ENCODE results near the gene GAL3ST3.

- TF ChIP-seq GATA2 (IDR thresholded peaks at IDR 0.05; ENCODE audit: low read depth, low read length), result no peak
- no peak for TF ChIP-seq GATA3 (IDR thresholded peaks at IDR 0.05; ENCODE audit: low read depth, low read length)
Measured at GRCh38 chr11:66020212-66020611, 28.7 kb downstream of the GAL3ST3 start.
